Trophoblast cell (in vitro differentiated cells and primary cell): ENCODE measurements around the gene PDGFRA.

Experiments
- DNase-seq, 2 donors: peaks; one replicate each; pipeline ENCODE4 v3.0.0-alpha.2; 2016
- H2AFZ ChIP-seq: 2 replicates; pipeline ENCODE4 v1.6.1; 2013; ENCODE audit warnings: low read length, moderate library complexity, mild to moderate bottlenecking; ENCODE audit not compliant: insufficient read depth, poor library complexity
- H2AK5ac ChIP-seq: 2 replicates; pipeline ENCODE4 v1.6.1; 2013; ENCODE audit warnings: mild to moderate bottlenecking, low read length
- H2BK120ac ChIP-seq: 2 replicates; pipeline ENCODE4 v1.6.1; 2013; ENCODE audit warnings: low read length, mild to moderate bottlenecking, moderate library complexity; ENCODE audit not compliant: insufficient read depth, poor library complexity
- H2BK12ac ChIP-seq: 2 replicates; pipeline ENCODE4 v1.6.1; 2013; ENCODE audit warnings: mild to moderate bottlenecking, low read length, moderate library complexity
- H2BK5ac ChIP-seq: 2 replicates; pipeline ENCODE4 v1.6.1; 2013; ENCODE audit warnings: low read length, low read depth, moderate library complexity, mild to moderate bottlenecking; ENCODE audit not compliant: poor library complexity
- H3K14ac ChIP-seq: 2 replicates; pipeline ENCODE4 v1.6.1; 2013; ENCODE audit warnings: mild to moderate bottlenecking, low read length
- H3K18ac ChIP-seq: 2 replicates; pipeline ENCODE4 v1.6.1; 2013; ENCODE audit warnings: mild to moderate bottlenecking, low read length
- H3K23ac ChIP-seq: 2 replicates; pipeline ENCODE4 v1.6.1; 2013; ENCODE audit warnings: low read length
- H3K27ac ChIP-seq: 2 replicates; pipeline ENCODE4 v1.5.1; 2013; ENCODE audit warnings: low read depth, mild to moderate bottlenecking, inconsistent platforms, low read length, moderate library complexity
- H3K27me3 ChIP-seq: 2 replicates; pipeline ENCODE4 v1.6.1; 2013; ENCODE audit warnings: inconsistent platforms, mild to moderate bottlenecking, low read length, moderate library complexity; ENCODE audit not compliant: insufficient read depth
- H3K36me3 ChIP-seq, 2 experiments: 1 replicate in 1 of 2; 2 replicates in 1 of 2; pipeline ENCODE4 v1.6.1; 2013; ENCODE audit warnings: low read length in 2 of 2, mild to moderate bottlenecking in 2 of 2, moderate library complexity in 1 of 2; ENCODE audit not compliant: insufficient read depth in 2 of 2, control insufficient read depth in 1 of 2
- H3K4ac ChIP-seq: 2 replicates; pipeline ENCODE4 v1.6.1; 2013; ENCODE audit warnings: low read depth, mild to moderate bottlenecking, low read length, moderate library complexity
- H3K4me1 ChIP-seq, 2 experiments: 1 replicate in 1 of 2; 2 replicates in 1 of 2; pipeline ENCODE4 v1.6.1; 2013; ENCODE audit warnings: low read length in 2 of 2, mild to moderate bottlenecking in 2 of 2, moderate library complexity in 1 of 2; ENCODE audit not compliant: insufficient read depth in 2 of 2, control insufficient read depth in 1 of 2
- H3K4me2 ChIP-seq: 2 replicates; pipeline ENCODE4 v1.6.1; 2013; ENCODE audit warnings: inconsistent platforms, mild to moderate bottlenecking, low read length, moderate library complexity
- H3K4me3 ChIP-seq: 2 replicates; pipeline ENCODE4 v1.5.1; 2013; ENCODE audit warnings: mild to moderate bottlenecking, low read depth, low read length, inconsistent platforms
- H3K79me1 ChIP-seq: one replicate; pipeline ENCODE4 v1.6.1; 2013; ENCODE audit warnings: low read length
- H3K79me2 ChIP-seq: 2 replicates; pipeline ENCODE4 v1.6.1; 2013; ENCODE audit warnings: low read length, mild to moderate bottlenecking; ENCODE audit not compliant: control insufficient read depth, insufficient read depth, poor library complexity
- H3K9ac ChIP-seq: 2 replicates; pipeline ENCODE4 v1.6.1; 2013; ENCODE audit warnings: mild to moderate bottlenecking, low read length
- H3K9me3 ChIP-seq: 2 replicates; pipeline ENCODE4 v1.6.1; 2013; ENCODE audit warnings: low read depth, mild to moderate bottlenecking, control low read depth, inconsistent platforms, low read length; ENCODE audit not compliant: insufficient read depth
- H4K12ac ChIP-seq: 2 replicates; pipeline ENCODE4 v1.6.1; 2013; ENCODE audit warnings: low read depth, mild to moderate bottlenecking, low read length, moderate library complexity
- H4K8ac ChIP-seq: 2 replicates; pipeline ENCODE4 v1.6.1; 2013; ENCODE audit warnings: low read depth, mild to moderate bottlenecking, low read length, moderate library complexity
- H4K91ac ChIP-seq: one replicate; pipeline ENCODE4 v1.6.1; 2013; ENCODE audit warnings: low read depth, mild to moderate bottlenecking, low read length, moderate library complexity
- WGBS: extraction: QIAGEN DNeasy Blood & Tissue Kit; methylation state at CpG from one replicate; pipeline ENCODE4 v1.1.7; 2013; ENCODE audit warnings: missing lambda C conversion rate; ENCODE audit not compliant: insufficient read length, insufficient coverage; ENCODE audit errors: extremely low coverage; 5-methylcytosine and 5-hydroxymethylcytosine counted together

Gene PDGFRA

GRCh38 chr4:54197926-54198325 is 31.2 kb upstream of the PDGFRA start:
- H2BK5ac ChIP-seq: peak overlapping the region; percentile 97
- H3K14ac ChIP-seq: no peak overlapping the region
- H3K9ac ChIP-seq: no peak overlapping the region
- no peaks in the 10 kb centered on the region for H3K36me3 ChIP-seq
- peak in 1 of 2 donors; percentile 17 for DNase-seq
- peaks cover 4 to 6% of the 10 kb centered on the region in 2 experiments for H3K4me1 ChIP-seq
- no peak overlapping the region for H4K91ac ChIP-seq
- H3K18ac ChIP-seq: no peak overlapping the region
- H2BK12ac ChIP-seq: no peak overlapping the region
- peaks cover 21% of the 10 kb centered on the region for H3K79me1 ChIP-seq
- peaks cover under 1% of the 10 kb centered on the region for H3K9me3 ChIP-seq
- no peak overlapping the region for H4K8ac ChIP-seq
- peak overlapping the region; percentile 99 for H3K27ac ChIP-seq
- no CpG with 5 or more reads among the region's 2 CpGs for WGBS
- H2BK120ac ChIP-seq: peak overlapping the region; percentile 95
- no peak overlapping the region for H4K12ac ChIP-seq
- H3K23ac ChIP-seq: no peak overlapping the region
- H3K79me2 ChIP-seq: peaks cover 2% of the 10 kb centered on the region
- H2AFZ ChIP-seq: no peak overlapping the region
- H3K4me3 ChIP-seq: no peak overlapping the region
- H3K4ac ChIP-seq: no peak overlapping the region
- H2AK5ac ChIP-seq: no peak overlapping the region
- no peaks in the 10 kb centered on the region for H3K27me3 ChIP-seq
- H3K4me2 ChIP-seq: peak overlapping the region; percentile 35

GRCh38 chr4:54199919-54200318 is 29.2 kb upstream of the PDGFRA start:
- Histone ChIP-seq H3K79me1 (peaks cover 21% of the 10 kb centered on the region), H3K4ac (no peak overlapping the region), H3K23ac (no peak overlapping the region), H2AK5ac (no peak overlapping the region), H2BK12ac (no peak overlapping the region), H3K4me3 (no peak overlapping the region), H2BK5ac (no peak overlapping the region), H4K8ac (no peak overlapping the region), H4K91ac (peak overlapping the region; percentile 67), H3K9me3 (no peaks in the 10 kb centered on the region), H3K27ac (no peak overlapping the region), H4K12ac (no peak overlapping the region), H3K79me2 (peaks cover 2% of the 10 kb centered on the region), H2BK120ac (peak overlapping the region; percentile 18), H3K4me1 (peaks cover 4 to 6% of the 10 kb centered on the region in 2 experiments), H3K14ac (no peak overlapping the region), H3K9ac (no peak overlapping the region), H3K4me2 (no peak overlapping the region), H2AFZ (no peak overlapping the region), H3K36me3 (no peaks in the 10 kb centered on the region), H3K18ac (no peak overlapping the region), H3K27me3 (no peaks in the 10 kb centered on the region)
- DNase-seq: peak; percentile 23 to 54
- WGBS: no CpG with 5 or more reads among the region's 5 CpGs

GRCh38 chr4:54209617-54210016 is 19.5 kb upstream of the PDGFRA start:
- DNase-seq: no peak
- Histone ChIP-seq H3K4me2 (no peak overlapping the region), H4K91ac (no peak overlapping the region), H3K27ac (no peak overlapping the region), H2BK5ac (no peak overlapping the region), H2AK5ac (no peak overlapping the region), H3K9me3 (no peaks in the 10 kb centered on the region), H3K27me3 (no peaks in the 10 kb centered on the region), H2BK120ac (no peak overlapping the region), H3K79me2 (no peaks in the 10 kb centered on the region), H3K36me3 (no peaks in the 10 kb centered on the region), H4K12ac (no peak overlapping the region), H3K18ac (no peak overlapping the region), H3K4ac (no peak overlapping the region), H3K79me1 (peaks cover 7% of the 10 kb centered on the region), H2AFZ (no peak overlapping the region), H2BK12ac (no peak overlapping the region), H4K8ac (no peak overlapping the region), H3K9ac (no peak overlapping the region), H3K23ac (no peak overlapping the region), H3K14ac (no peak overlapping the region), H3K4me3 (no peak overlapping the region), H3K4me1 (peaks cover 0 to 3% of the 10 kb centered on the region in 2 experiments)
- no CpG with 5 or more reads among the region's 2 CpGs for WGBS

- Histone ChIP-seq H4K8ac (no peak overlapping the region), H3K9me3 (no peaks in the 10 kb centered on the region), H3K23ac (no peak overlapping the region), H3K18ac (no peak overlapping the region), H2AFZ (no peak overlapping the region), H2BK120ac (peak overlapping the region; percentile 9), H3K27ac (peak overlapping the region; percentile 14), H2BK12ac (no peak overlapping the region), H3K4me1 (peaks cover under 1 to 3% of the 10 kb centered on the region in 2 experiments), H3K27me3 (no peaks in the 10 kb centered on the region), H4K91ac (peak overlapping the region; percentile 50), H2BK5ac (no peak overlapping the region), H3K79me2 (no peaks in the 10 kb centered on the region), H2AK5ac (no peak overlapping the region), H3K4me3 (no peak overlapping the region), H3K36me3 (no peaks in the 10 kb centered on the region), H3K79me1 (peaks cover 22% of the 10 kb centered on the region), H3K4ac (no peak overlapping the region), H3K4me2 (no peak overlapping the region), H3K14ac (no peak overlapping the region), H4K12ac (no peak overlapping the region), H3K9ac (no peak overlapping the region)
- no CpG with 5 or more reads among the region's 3 CpGs for WGBS
- no peak for DNase-seq
Measured at GRCh38 chr4:54213001-54213400, 16.1 kb upstream of the PDGFRA start.
